Amniotic epithelial cell (primary cell): ENCODE results near the gene LPA.
"Not testable (repeated sequence)": the region's sequence is repeated elsewhere in the genome, so short reads cannot be mapped to it uniquely, and the experiment has no call there.

Experiments
- DNase-seq: peaks from one replicate; pipeline ENCODE4 v3.0.0-alpha.2; 2010; ENCODE audit warnings: low read depth

The LPA gene

GRCh38 chr6:160667639-160668481 lies 3.8 kb upstream of the LPA start:
- no peak for DNase-seq

GRCh38 chr6:160662842-160663241 lies 1.2 kb downstream of the LPA start:
- DNase-seq, result no peak

GRCh38 chr6:160662429-160662828 lies 1.6 kb downstream of the LPA start:
- no peak for DNase-seq

- no peak for DNase-seq
Measured at GRCh38 chr6:160661216-160661615, 2.9 kb downstream of the LPA start.

GRCh38 chr6:160659562-160659961 lies 4.5 kb downstream of the LPA start:
- no peak for DNase-seq

GRCh38 chr6:160634706-160635105 lies 29.4 kb downstream of the LPA start:
- peak; percentile 0 for DNase-seq

- DNase-seq, result no peak
Measured at GRCh38 chr6:160595838-160596832, 67.9 kb downstream of the LPA start.

GRCh38 chr6:160595297-160595696 lies 68.8 kb downstream of the LPA start:
- not testable (repeated sequence) for DNase-seq

GRCh38 chr6:160586374-160586773 lies 77.7 kb downstream of the LPA start:
- no peak for DNase-seq

GRCh38 chr6:160583794-160584193 lies 80.3 kb downstream of the LPA start:
- no peak for DNase-seq

- DNase-seq, result no peak
Measured at GRCh38 chr6:160581406-160581805, 82.7 kb downstream of the LPA start.

GRCh38 chr6:160578515-160578914 lies 85.6 kb downstream of the LPA start:
- not testable (repeated sequence) for DNase-seq

GRCh38 chr6:160573943-160574342 lies 90.1 kb downstream of the LPA start:
- DNase-seq, result no peak

GRCh38 chr6:160571201-160571600 lies 92.9 kb downstream of the LPA start:
- not testable (repeated sequence) for DNase-seq

- DNase-seq, result no peak
Measured at GRCh38 chr6:160544802-160545201, 119.3 kb downstream of the LPA start.

- no peak for DNase-seq
Measured at GRCh38 chr6:160535270-160535669, 128.8 kb downstream of the LPA start.

GRCh38 chr6:160534050-160534696 lies 129.9 kb downstream of the LPA start:
- peak; percentile 28 for DNase-seq

GRCh38 chr6:160532315-160532714 lies 131.8 kb downstream of the LPA start:
- DNase-seq, result no peak

GRCh38 chr6:160531826-160532225 lies 132.2 kb downstream of the LPA start:
- peak; percentile 2 for DNase-seq

GRCh38 chr6:160529524-160529923 lies 134.6 kb downstream of the LPA start:
- not testable (repeated sequence) for DNase-seq

- DNase-seq, result no peak
Measured at GRCh38 chr6:160523223-160523622, 140.9 kb downstream of the LPA start.
